SH-SY5Y (cell line): ENCODE data around the gene TNIK.

Source experiments
- GATA2 ChIP-seq: IDR thresholded peaks from 2 replicates; pipeline ENCODE4 v1.6.1; 2011; ENCODE audit warnings: mild to moderate bottlenecking, low read depth, low read length
- GATA3 ChIP-seq: IDR thresholded peaks from 2 replicates; pipeline ENCODE4 v1.6.1; 2011; ENCODE audit warnings: low read depth, mild to moderate bottlenecking, low read length, moderate library complexity

- TF ChIP-seq GATA2 (no peak), GATA3 (no peak)
Observed at GRCh38 chr3:171328419-171329082, 131.7 kb downstream of the TNIK start.
